Ectodermal cell (in vitro differentiated cells): Measurements from ENCODE around the gene MBD3L4.

ENCODE experiments used
- H3K27ac ChIP-seq: 2 replicates; pipeline ENCODE4 v1.7.0; 2013; ENCODE audit warnings: mild to moderate bottlenecking, low read depth, low read length; ENCODE audit not compliant: insufficient read depth, poor library complexity, severe bottlenecking
- H3K27me3 ChIP-seq: 2 replicates; pipeline ENCODE4 v1.7.0; 2013; ENCODE audit warnings: mild to moderate bottlenecking, low read length; ENCODE audit not compliant: insufficient read depth, control insufficient read depth, poor library complexity, severe bottlenecking
- H3K36me3 ChIP-seq: one replicate; pipeline ENCODE4 v1.7.0; 2013; ENCODE audit warnings: low read length; ENCODE audit not compliant: control insufficient read depth, insufficient read depth
- H3K4me1 ChIP-seq: one replicate; pipeline ENCODE4 v1.7.0; 2013; ENCODE audit warnings: low read length; ENCODE audit not compliant: control insufficient read depth, insufficient read depth
- H3K4me3 ChIP-seq: 2 replicates; pipeline ENCODE4 v1.7.0; 2013; ENCODE audit warnings: low read depth, low read length, control low read depth; ENCODE audit not compliant: insufficient read depth
- H3K9me3 ChIP-seq: 2 replicates; pipeline ENCODE4 v1.7.0; 2013; ENCODE audit warnings: mild to moderate bottlenecking, low read length, moderate library complexity; ENCODE audit not compliant: control insufficient read depth
- WGBS, 2 experiments: methylation state at CpG; one replicate each; pipeline ENCODE4 v1.1.7; 2013; ENCODE audit warnings: missing lambda C conversion rate in 2 of 2; 5-methylcytosine and 5-hydroxymethylcytosine counted together

The MBD3L4 gene

DNA sequence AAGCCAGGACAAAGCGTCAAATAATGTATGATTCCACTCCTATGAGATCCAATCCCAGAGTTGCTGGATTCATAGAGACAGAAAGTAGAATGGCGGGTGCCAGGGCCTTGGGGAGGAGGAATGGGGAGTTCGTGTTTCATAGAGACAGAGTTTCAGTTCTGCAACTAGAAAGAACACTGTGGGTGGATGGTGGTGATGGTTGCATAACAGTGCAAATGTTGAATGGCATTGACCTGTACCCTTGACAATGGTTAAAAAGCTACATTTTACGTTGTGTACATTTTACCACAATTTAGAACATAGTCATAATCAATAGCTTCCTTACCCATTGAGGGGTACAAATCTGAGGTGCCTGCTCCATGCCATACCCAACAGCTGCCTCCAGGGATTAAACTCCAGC, 52.1 kb downstream of the MBD3L4 start:
- peaks cover 8% of the 10 kb centered on the region for H3K9me3 ChIP-seq
- WGBS, 2 experiments: 42 to 47% methylated on average over 4 of the region's 4 CpGs
- H3K27me3 ChIP-seq: no peaks in the 10 kb centered on the region
- no peaks in the 10 kb centered on the region for H3K4me1 ChIP-seq
- no peak overlapping the region for H3K4me3 ChIP-seq
- no peak overlapping the region for H3K27ac ChIP-seq
- H3K36me3 ChIP-seq: no peaks in the 10 kb centered on the region
